GM12801 (cell line): ENCODE data around the gene CR1L.

ENCODE experiments used
- TF ChIP-seq, protein P1 (sequence below): IDR thresholded peaks from one replicate; pipeline ENCODE4 v1.5.1; 2011; ENCODE audit warnings: control low read depth; ENCODE audit not compliant: insufficient read length; ENCODE audit errors: extremely low read depth

The CR1L gene

GRCh38 chr1:207670192-207670591 lies 25.3 kb downstream of the CR1L start:
- TF ChIP-seq, protein P1, sequence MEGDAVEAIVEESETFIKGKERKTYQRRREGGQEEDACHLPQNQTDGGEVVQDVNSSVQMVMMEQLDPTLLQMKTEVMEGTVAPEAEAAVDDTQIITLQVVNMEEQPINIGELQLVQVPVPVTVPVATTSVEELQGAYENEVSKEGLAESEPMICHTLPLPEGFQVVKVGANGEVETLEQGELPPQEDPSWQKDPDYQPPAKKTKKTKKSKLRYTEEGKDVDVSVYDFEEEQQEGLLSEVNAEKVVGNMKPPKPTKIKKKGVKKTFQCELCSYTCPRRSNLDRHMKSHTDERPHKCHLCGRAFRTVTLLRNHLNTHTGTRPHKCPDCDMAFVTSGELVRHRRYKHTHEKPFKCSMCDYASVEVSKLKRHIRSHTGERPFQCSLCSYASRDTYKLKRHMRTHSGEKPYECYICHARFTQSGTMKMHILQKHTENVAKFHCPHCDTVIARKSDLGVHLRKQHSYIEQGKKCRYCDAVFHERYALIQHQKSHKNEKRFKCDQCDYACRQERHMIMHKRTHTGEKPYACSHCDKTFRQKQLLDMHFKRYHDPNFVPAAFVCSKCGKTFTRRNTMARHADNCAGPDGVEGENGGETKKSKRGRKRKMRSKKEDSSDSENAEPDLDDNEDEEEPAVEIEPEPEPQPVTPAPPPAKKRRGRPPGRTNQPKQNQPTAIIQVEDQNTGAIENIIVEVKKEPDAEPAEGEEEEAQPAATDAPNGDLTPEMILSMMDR = no peak

GRCh38 chr1:207670997-207671396 lies 26.1 kb downstream of the CR1L start:
- TF ChIP-seq, protein P1 = no peak

DNA sequence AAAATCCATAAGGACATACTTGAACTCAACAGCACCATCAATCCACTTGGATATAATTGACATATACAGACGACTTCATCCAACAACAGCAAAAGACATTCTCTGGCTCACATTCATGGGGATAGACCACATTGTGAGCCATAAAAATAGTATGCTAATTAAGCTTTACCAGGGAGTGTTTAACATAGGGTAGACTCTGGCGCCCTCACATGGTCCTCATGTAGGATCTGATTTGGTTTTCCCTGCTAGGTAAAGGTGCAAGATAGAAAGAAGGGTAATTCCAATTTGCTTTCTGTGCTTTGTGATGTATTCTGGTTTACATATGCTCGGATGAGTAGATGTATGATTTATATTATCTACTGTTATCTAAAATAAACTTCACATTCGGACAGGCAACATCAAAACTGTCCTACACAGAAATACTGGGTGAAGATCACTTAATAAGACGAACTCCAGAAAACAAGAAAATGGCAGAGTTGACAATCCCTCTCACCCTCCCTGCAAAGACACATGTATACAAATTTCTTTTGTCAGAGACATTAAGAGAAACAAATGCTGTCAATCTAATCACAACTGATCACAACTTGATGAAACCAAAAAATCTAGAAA lies 27.7 kb downstream of the CR1L start:
- TF ChIP-seq, protein P1 = no peak

DNA sequence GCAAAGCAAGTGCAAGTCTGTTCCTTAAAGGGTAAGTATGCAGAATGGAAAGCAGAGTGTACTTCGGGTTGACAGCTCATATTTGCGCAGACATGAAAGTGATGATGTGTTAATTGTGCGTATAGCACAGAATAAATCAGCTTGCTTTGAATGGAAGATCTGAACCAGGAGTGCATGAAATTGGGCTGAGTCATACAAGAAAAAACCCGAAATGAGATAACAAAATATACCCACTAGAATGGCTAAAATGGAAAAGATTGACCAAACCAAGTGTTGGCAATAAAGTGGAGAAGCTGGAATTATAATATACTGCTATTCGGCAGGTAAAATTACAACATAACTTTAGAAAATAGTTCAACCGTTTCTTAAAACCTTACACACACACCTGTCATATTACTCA lies 28.5 kb downstream of the CR1L start:
- TF ChIP-seq, protein P1 = no peak

DNA sequence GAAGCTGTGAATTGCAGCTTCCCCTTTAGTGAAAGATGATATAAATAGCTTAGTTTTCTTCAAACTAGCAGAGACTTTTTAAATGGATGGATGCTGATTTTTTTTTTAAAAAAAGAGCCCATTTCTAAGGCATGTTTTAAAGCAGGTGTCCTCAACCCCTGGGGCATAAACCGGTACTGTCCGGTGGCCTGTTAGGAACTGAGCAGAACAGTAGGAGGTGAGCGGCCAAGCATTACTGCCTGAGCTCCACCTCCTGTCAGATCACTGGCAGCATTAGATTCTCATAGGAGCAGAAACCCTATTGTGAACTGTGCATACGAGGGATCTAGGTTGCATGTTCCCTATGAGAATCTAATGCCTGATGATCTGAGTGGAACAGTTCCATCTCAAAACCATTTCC lies 31.2 kb downstream of the CR1L start:
- TF ChIP-seq, protein P1 = no peak

DNA sequence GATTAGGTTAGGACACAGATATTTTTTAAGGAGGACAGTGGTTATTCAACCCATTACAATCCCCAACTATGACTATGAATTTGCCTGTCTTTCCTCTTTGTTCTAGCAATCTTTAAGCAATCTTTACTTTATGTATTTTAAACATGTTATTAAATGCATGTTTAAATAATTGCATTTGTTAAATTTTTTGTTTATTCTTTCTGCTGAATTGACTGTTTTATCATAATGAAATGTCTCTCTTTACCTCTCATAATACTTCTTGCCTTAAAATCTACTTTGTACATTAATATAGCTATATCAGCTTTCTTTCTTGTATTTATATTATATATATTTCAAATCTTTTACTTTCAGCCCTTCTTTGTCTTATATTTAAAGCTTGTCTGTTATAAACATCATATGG lies 46.1 kb downstream of the CR1L start:
- TF ChIP-seq, protein P1 = no peak

DNA sequence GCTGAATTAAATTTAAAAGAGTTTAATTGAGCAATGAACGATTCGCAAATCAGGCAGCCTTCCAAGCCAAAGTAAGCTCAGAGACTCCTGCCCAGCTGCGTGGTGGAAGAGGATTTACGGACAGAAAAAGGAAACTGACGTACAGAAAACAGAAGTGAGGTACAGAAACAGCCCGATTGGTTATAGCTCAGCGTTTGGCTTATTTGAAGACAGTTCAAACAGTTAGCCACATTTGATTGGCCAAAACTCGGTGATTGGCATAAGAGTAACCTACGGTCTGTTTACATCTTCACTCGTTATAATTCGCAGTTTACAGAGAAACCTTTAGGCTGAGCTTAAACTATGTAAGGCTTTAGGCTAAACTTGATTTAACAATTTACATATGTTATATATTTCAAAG lies 46.9 kb downstream of the CR1L start:
- TF ChIP-seq, protein P1 = no peak
